Spleen (tissue), 11 donors: ENCODE results near the gene PRXL2B. TPM values are rescaled to one million over a fixed set of nuclear protein-coding genes. Genes with fewer than 3 reads are reported as not detected.
"Not testable (repeated sequence)": the region's sequence is repeated elsewhere in the genome, so short reads cannot be mapped to it uniquely, and the experiment has no call there.

Experiments used
- DNase-seq: peaks from one replicate; pipeline ENCODE4 v3.0.0-alpha.2; 2020
- H3K27ac ChIP-seq, 8 donors: fragments of 200-600 bp; sonication (generic) in 7 of 8; 1 replicate in 4 of 8; 2 replicates in 4 of 8; pipeline versions ENCODE4 v1.5.0 to v1.8.0; 2016 to 2021; ENCODE audit warnings: inconsistent platforms in 4 of 8, mild to moderate bottlenecking in 4 of 8, moderate library complexity in 1 of 8
- H3K27me3 ChIP-seq, 7 donors: fragments of 200-600 bp; sonication (generic) in 6 of 7; replicated peaks in 1 of 7; 1 replicate in 4 of 7; 2 replicates in 3 of 7; pipeline versions ENCODE4 v1.5.0 to v1.8.0; 2016 to 2021; ENCODE audit warnings: inconsistent platforms in 3 of 7, mild to moderate bottlenecking in 1 of 7
- H3K36me3 ChIP-seq, 6 donors: fragments of 200-600 bp; sonication (generic) in 5 of 6; 1 replicate in 4 of 6; 2 replicates in 2 of 6; pipeline versions ENCODE4 v1.5.0 to v1.8.0; 2016 to 2021; ENCODE audit warnings: inconsistent platforms in 2 of 6
- H3K4me1 ChIP-seq, 6 donors: fragments of 200-600 bp; sonication (generic) in 5 of 6; 1 replicate in 3 of 6; 2 replicates in 3 of 6; pipeline versions ENCODE4 v1.5.0 to v1.8.0; 2016 to 2021; ENCODE audit warnings: inconsistent platforms in 3 of 6
- H3K4me3 ChIP-seq, 8 donors: fragments of 200-600 bp; sonication (generic) in 7 of 8; 1 replicate in 4 of 8; 2 replicates in 4 of 8; pipeline versions ENCODE4 v1.5.0 to v1.8.0; 2016 to 2021; ENCODE audit warnings: inconsistent platforms in 4 of 8, mild to moderate bottlenecking in 4 of 8, moderate library complexity in 2 of 8
- H3K9me3 ChIP-seq, 8 donors: fragments of 200-600 bp; sonication (generic) in 7 of 8; 1 replicate in 4 of 8; 2 replicates in 4 of 8; pipeline versions ENCODE4 v1.5.0 to v1.8.0; 2016 to 2021; ENCODE audit warnings: inconsistent platforms in 4 of 8
- CTCF ChIP-seq, 11 experiments: fragments of 200-600 bp in 7 of 11; fragments of 450-650 bp in 4 of 11; sonication (generic) in 4 of 11; IDR thresholded peaks in 8 of 11; conservative IDR thresholded peaks in 3 of 11; 1 replicate in 7 of 11; 2 replicates in 4 of 11; pipeline versions ENCODE4 v1.4.0 to v1.8.0; 2016 to 2021; ENCODE audit warnings: antibody characterized with exemption in 11 of 11, inconsistent platforms in 4 of 11, mild to moderate bottlenecking in 1 of 11
- POLR2A ChIP-seq, 3 donors: fragments of 450-650 bp; IDR thresholded peaks; one replicate each; pipeline ENCODE4 v1.5.1; 2017; ENCODE audit warnings: antibody characterized with exemption in 3 of 3, mild to moderate bottlenecking in 1 of 3
- POLR2AphosphoS5 ChIP-seq, 3 donors: sonication (generic); formaldehyde crosslinking; IDR thresholded peaks; one replicate each; pipeline ENCODE4 v1.5.1; 2017; ENCODE audit warnings: antibody characterized with exemption in 3 of 3
- WGBS, 5 donors: extraction: QIAGEN DNeasy Blood & Tissue Kit in 3 of 5; methylation state at CpG; one replicate each; pipeline versions ENCODE4 v1.1.5 to v1.1.7; 2013 to 2018; 5-methylcytosine and 5-hydroxymethylcytosine counted together
- intact Hi-C: fragments of 100-400 bp; cut with DNase I; formaldehyde crosslinking; loops from one replicate; pipeline ENCODE4 v1.15.0; 2023; ENCODE audit warnings: low total_unique reads
- polyA plus RNA-seq, 3 donors: library from polyadenylated mRNA; stranded (reverse); fragments of 200-250 nt; gene quantifications; one replicate each; pipeline ENCODE4 v1.2.1, GENCODE V29; 2013
- total RNA-seq, 7 donors: library from RNA; depleted of rRNA in 3 of 7; stranded (reverse); fragments of >200 nt in 3 of 7; fragmentation: NEBNext Ultra II Directional in 4 of 7; extraction: Animal tissue kit (Norgen Biotek cat#: 25700) in 4 of 7; gene quantifications; one replicate each; pipeline versions ENCODE4 v1.1.0 to v1.2.1, GENCODE V29; 2016 to 2021
- donor health status: healthy with polysubstance abuse.
- donor health status: DM: no; HTN: no; CAD: no; lungs with moderate emphysema.
- donor health status: DM: no; HTN: no; CAD: no.
- donor health status: Bipolar disorder and iron deficiency.
- donor health status: healthy.
- donor health status: DM: no; HTN: no; CAD: no.
- donor health status: DM: yes; HTN: yes; CAD: no.

The PRXL2B gene
- total and polyA plus RNA-seq, 10 donors = 10.7 to 43.0 (median 25.0) TPM

- Histone ChIP-seq H3K36me3 (peaks cover 0 to 45% (median 41%) of the 10 kb centered on the region in 6 donors), H3K27ac (peak overlapping the region in 1 of 8 donors; percentile 14), H3K27me3 (no peaks in the 10 kb centered on the region), H3K4me3 (no peak overlapping the region), H3K9me3 (no peaks in the 10 kb centered on the region), H3K4me1 (peaks cover 0 to 29% (median 8%) of the 10 kb centered on the region in 6 donors)
- 54 to 67% (median 60%) methylated on average over 8 to 14 of the region's 14 CpGs for WGBS, 5 donors
- intact Hi-C loops = no loop called here
- no peak for DNase-seq
- no peak for TF ChIP-seq POLR2A (IDR thresholded peaks at IDR 0.05)
- TF ChIP-seq POLR2AphosphoS5 (IDR thresholded peaks at IDR 0.05) = peak; percentile 4 to 58 (median 38)
- TF ChIP-seq CTCF (IDR thresholded peaks at IDR 0.05 in 8 of 11, conservative IDR thresholded peaks at IDR 0.05 in 3 of 11) = no peak
These were observed 21.7 kb upstream of the PRXL2B start for GRCh38 chr1:2564815-2565374.

- no peak overlapping the region for H3K27ac ChIP-seq
- 74 to 84% (median 81%) methylated on average over 32 to 34 of the region's 34 CpGs for WGBS, 5 donors
- intact Hi-C loops = no loop called here
- H3K36me3 ChIP-seq = peaks cover 0 to 30% (median 26%) of the 10 kb centered on the region in 6 donors
- H3K4me3 ChIP-seq = no peak overlapping the region
- no peaks in the 10 kb centered on the region for H3K9me3 ChIP-seq
- H3K4me1 ChIP-seq = peaks cover 0 to 16% (median 3%) of the 10 kb centered on the region in 6 donors
- DNase-seq = no peak
- no peaks in the 10 kb centered on the region for H3K27me3 ChIP-seq
- no peak for TF ChIP-seq POLR2A (IDR thresholded peaks at IDR 0.05)
- peak; percentile 27 to 72 (median 48) for TF ChIP-seq POLR2AphosphoS5 (IDR thresholded peaks at IDR 0.05)
These were observed 20.2 kb upstream of the PRXL2B start for GRCh38 chr1:2566101-2567045.

- Histone ChIP-seq H3K4me3 (no peak overlapping the region), H3K36me3 (peaks cover 0 to 22% (median 18%) of the 10 kb centered on the region in 6 donors), H3K9me3 (no peaks in the 10 kb centered on the region), H3K4me1 (peaks cover 0 to 10% (median 3%) of the 10 kb centered on the region in 6 donors), H3K27me3 (no peaks in the 10 kb centered on the region), H3K27ac (no peak overlapping the region)
- WGBS, 5 donors = 78 to 93% (median 91%) methylated on average over 11 to 16 of the region's 16 CpGs
- intact Hi-C loops = no loop called here
- DNase-seq = no peak
- TF ChIP-seq POLR2A (IDR thresholded peaks at IDR 0.05) = no peak
- TF ChIP-seq POLR2AphosphoS5 (IDR thresholded peaks at IDR 0.05) = peak; percentile 47 to 80 (median 49)
These were observed 19.4 kb upstream of the PRXL2B start for GRCh38 chr1:2567083-2567679.

GRCh38 chr1:2568187-2568816 lies 18.3 kb upstream of the PRXL2B start:
- H3K4me1 ChIP-seq, H3K27me3 ChIP-seq, H3K4me3 ChIP-seq, H3K9me3 ChIP-seq, DNase-seq, H3K27ac ChIP-seq, intact Hi-C loops: not testable (repeated sequence)
- WGBS, 5 donors = 46 to 78% (median 63%) methylated on average over 6 to 12 of the region's 17 CpGs
- peaks cover 0 to 11% (median 7%) of the 10 kb centered on the region in 6 donors for H3K36me3 ChIP-seq

GRCh38 chr1:2569060-2569459 lies 17.5 kb upstream of the PRXL2B start:
- peak in 1 of 3 donors; percentile 49 for TF ChIP-seq POLR2AphosphoS5 (IDR thresholded peaks at IDR 0.05)
- no peak for TF ChIP-seq POLR2A (IDR thresholded peaks at IDR 0.05)
- no peak for TF ChIP-seq CTCF (IDR thresholded peaks at IDR 0.05 in 8 of 11, conservative IDR thresholded peaks at IDR 0.05 in 3 of 11)
- Histone ChIP-seq H3K36me3 (peaks cover 0 to 3% (median under 1%) of the 10 kb centered on the region in 6 donors), H3K27me3 (no peaks in the 10 kb centered on the region), H3K4me3 (no peak overlapping the region), H3K4me1 (peaks cover 0 to 9% (median 3%) of the 10 kb centered on the region in 6 donors), H3K9me3 (peaks cover 0 to 13% (median 10%) of the 10 kb centered on the region in 8 donors), H3K27ac (no peak overlapping the region)
- no peak for DNase-seq
- WGBS, 5 donors = 86 to 94% (median 90%) methylated on average over 12 to 17 of the region's 17 CpGs
- intact Hi-C loops = no loop called here

- 78 to 89% (median 86%) methylated on average over 9 to 13 of the region's 13 CpGs for WGBS, 5 donors
- intact Hi-C loops, DNase-seq, H3K4me3 ChIP-seq, H3K27ac ChIP-seq, H3K27me3 ChIP-seq, H3K4me1 ChIP-seq, H3K36me3 ChIP-seq: not testable (repeated sequence)
- H3K9me3 ChIP-seq = peaks cover 0 to 15% (median 10%) of the 10 kb centered on the region in 8 donors
These were observed 16.9 kb upstream of the PRXL2B start for GRCh38 chr1:2569703-2570102.
